Measurements from ENCODE around the gene EOGT.

EOGT gene

DNA sequence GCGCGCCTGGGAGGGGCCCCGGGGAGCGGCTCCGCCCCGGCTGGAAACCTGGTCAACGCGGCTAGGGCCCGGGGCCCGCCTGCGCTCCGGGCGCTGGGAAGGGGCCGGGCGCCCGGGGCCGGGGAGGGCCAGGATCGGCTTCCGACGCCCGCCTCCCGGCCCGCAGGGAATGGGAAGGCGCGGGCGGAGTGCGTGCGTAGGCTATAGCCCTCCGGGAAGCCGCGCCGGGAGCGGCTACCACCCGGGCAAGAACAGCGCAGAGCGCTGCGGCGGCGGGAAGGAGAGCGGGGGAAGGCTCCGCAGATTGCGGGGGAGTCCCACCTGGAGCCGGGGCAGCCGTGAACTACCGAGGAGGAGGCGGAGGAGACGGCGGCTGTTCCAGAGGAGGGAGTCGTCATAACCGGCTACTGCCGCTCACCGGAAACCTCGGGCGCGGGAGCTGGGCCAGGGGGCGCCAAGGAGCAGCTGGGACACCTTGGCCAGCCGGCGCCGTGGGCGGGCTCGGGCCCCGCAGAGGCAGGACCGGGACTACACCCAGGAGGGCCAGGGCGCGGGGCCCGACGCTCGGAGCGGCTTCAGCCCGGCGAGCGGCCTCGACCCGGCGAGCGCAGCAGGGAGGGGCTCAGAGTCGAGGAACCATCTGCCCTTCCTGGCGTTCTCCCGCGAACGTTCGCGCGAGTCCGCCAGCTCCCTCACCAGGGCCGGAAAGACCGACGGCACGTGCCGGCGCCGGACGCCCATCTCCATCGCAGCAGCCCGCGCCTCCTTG is at the start of gene EOGT:
Gene EOGT (minus strand): TSS at position 432 of the 769 bp plus-strand sequence. CDS start 3,838 bp downstream, outside the sequence.
- DNase-seq, result peak; percentile 12 to 88 (median 71)

DNA sequence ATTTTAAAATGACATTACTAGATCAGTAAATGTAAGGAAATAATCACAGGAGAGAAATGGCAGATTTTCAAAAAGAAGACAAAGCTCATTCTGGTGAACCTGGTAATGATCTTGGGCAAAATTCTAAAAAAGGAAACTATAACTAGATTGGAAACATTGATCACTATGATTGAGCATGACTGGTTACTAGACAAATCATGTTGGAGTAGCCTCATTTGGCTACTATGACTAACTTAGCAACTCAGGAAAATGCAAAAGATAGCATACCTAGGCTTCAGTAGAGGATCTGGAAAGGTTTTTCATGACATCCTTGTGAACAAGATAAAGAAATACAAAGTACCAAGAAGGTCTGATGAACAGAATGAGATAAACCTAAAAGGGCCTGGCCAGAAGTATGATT is 46.2 kb upstream of the EOGT start:
- no peak for DNase-seq

DNA sequence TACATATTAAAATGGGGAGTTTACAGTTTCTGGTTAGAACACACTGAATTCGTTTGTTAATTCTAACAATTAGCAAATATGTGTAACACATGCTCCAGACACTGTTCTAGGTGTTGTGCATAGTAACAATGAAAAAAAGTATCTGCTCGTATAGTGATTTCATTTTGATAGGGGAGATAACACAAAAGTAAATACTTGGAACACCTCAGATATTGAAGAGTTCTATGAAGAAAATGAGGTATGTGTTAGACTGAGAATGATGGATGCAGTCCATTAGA is 45.4 kb upstream of the EOGT start:
- DNase-seq, result no peak

DNA sequence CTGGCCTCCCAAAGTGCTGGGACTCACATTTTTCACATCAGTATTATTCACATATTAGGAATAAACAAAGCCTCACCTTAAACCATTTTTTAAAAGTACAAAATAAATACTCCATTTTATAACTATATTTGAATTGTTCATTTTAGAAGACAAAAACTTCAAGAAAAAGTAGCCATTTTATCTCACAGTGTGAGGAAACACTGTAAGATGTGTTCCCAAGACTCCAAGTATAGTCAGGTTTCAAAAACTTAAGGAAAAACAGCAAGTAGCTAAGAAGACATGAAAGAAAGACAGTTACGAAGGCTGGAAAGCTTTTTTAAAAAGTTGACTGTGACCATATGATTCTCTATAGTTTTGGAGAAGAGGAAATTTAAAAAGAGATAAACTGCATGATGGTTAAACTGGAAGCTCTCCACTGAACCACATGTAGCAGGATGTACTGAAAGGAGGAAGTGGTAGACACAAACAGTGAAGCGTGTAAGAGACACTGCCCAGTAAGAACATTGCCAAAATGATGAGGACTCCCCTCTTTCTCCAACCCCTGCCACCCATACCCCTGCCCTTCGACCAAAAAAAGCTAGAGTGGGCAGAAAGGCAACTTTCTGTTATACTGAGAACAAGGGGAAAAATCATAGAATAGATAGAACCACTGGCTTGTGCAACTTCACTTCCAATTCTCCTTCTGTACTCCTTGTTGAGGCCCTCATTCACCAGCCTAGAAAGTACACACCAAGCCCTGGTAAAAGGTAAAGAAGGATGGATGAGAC is 44.9 kb upstream of the EOGT start:
- no peak for DNase-seq

- DNase-seq, result no peak
Observed at GRCh38 chr3:69052472-69052898, 39.0 kb upstream of the EOGT start.

DNA sequence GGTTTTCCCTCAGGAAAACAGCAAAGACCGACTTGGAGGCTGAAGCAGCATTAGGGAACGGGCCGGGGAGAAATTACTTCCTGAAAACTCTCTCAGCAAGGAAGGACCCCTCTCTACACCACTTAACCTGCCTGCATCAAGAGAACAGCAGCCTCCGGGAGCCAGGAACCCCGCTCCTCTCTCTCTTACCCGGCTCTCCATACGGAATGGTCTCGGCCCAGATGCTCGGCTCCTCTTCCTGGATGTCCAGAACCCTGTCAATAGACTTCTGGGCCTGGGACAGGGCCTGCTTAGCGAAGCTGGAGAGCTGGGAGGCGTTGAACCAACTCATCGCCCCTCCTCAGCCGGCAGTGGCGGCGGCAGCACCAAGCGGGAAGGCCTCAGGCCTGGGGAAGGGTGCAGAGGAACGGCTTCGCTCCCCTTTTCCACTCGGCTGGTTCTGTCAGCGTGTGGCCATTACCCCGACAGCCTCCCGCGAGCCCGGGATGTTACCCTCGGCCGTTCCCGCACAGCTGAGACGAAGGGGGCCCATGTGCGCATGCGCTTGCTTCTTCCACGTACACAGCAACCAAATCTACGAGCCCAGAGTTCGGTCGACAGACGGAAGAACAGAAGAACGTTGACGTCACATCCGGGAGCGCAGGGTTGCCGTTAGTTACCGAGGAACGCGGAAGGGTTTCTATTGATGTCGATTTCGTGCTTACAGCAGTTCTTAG is 38.4 kb upstream of the EOGT start, which contains the start of gene TMF1:
Gene TMF1 (minus strand): TSS at position 578 of the 716 bp plus-strand sequence. CDS start 247 bp downstream, at position 331.
- DNase-seq, result no peak

GRCh38 chr3:69048990-69049389 is 35.5 kb upstream of the EOGT start:
- DNase-seq, result no peak

- DNase-seq, result no peak
Observed at GRCh38 chr3:69044608-69045007, 31.1 kb upstream of the EOGT start.

GRCh38 chr3:69033470-69033869 is 20.0 kb upstream of the EOGT start:
- no peak for DNase-seq

- DNase-seq, result no peak
Observed at GRCh38 chr3:69032737-69033136, 19.3 kb upstream of the EOGT start.

DNA sequence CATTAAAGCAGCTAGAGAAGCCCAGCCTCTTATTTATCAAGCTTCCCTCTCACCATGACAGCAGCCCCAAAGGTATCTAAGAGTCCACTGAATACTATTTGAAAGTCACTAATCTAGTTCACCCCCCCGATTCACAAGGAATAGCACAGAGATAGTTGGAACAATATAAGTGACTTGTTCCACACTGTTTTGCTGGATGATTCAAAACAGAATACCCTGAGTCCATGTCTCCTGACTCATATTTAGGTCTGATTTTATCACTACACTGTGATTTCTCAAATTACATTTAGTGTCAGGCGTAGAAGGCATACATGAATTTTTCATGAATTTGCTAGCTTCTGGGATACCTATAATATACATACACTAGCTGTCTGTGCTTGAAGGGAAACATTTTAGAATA is 18.7 kb upstream of the EOGT start:
- DNase-seq, result no peak

GRCh38 chr3:69031635-69032034 is 18.2 kb upstream of the EOGT start:
- DNase-seq, result no peak

- no peak for DNase-seq
Observed at GRCh38 chr3:69020857-69021256, 7.4 kb upstream of the EOGT start.

GRCh38 chr3:69020424-69020823 is 6.9 kb upstream of the EOGT start:
- no peak for DNase-seq

- no peak for DNase-seq
Observed at GRCh38 chr3:69016901-69017300, 3.4 kb upstream of the EOGT start.

DNA sequence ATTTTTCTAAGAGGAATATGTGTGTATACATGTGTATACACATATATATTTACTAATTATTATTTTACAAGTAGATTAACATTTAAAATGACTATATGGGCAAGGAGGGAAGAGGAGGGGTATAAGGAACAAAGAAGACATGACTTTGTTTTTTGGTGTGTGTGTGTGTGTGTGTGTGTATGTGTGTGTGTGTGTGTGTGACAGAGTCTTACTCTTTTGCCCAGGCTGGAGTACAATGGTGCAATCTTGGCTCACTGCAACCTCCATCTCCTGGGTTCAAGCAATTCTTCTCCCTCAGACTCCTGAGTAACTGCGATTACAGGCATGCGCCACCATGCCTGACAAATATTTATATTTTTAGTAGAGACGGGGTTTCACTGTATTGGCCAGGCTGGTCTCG is 2.6 kb upstream of the EOGT start:
- no peak for DNase-seq

GRCh38 chr3:69014022-69014580 is 617 bp upstream of the EOGT start:
- DNase-seq, result no peak

GRCh38 chr3:69012800-69013252 is 658 bp downstream of the EOGT start:
- peak in 33 of 51 donors; percentile 4 to 58 (median 30) for DNase-seq

GRCh38 chr3:69012100-69012799 is 1.2 kb downstream of the EOGT start:
- DNase-seq, result peak in 5 of 51 donors; percentile 4 to 28 (median 11)

DNA sequence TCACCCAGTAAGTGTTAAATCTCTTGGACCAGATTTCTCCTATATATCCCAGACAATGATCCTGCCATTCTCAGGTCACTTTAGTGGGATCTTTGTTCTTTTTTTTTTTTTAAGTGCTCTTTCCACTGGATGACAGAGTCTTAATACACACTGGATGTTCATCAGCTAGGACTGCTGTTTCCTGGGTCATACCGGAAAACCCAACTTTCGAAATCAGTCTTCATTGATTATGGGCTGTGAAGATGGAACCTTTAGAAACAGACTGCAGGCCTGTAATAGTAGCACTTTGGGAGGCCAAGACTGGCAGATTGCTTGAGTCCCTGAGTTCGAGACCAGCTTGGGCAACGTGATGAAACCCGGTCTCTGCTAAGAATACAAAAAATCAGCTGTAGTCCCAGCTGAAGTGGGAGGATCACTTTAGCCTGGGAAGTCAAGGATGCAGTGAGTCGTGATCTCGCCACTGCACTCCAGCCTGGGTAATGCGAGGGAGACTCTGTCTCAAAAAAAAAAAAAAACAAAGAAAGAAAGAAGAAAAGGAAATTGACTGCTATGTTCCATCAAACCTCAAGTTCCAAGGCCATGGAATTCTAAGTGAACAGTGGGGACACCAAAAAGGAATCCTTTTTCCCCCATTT is 2.3 kb downstream of the EOGT start:
- no peak for DNase-seq
